ENCODE results near the gene SEMA4B. TPM values are rescaled to one million over a fixed set of nuclear protein-coding genes. Genes with fewer than 3 reads are reported as not detected.

Gene SEMA4B
- polyA plus RNA-seq, 10 donors = 4.0 to 10.3 (median 6.6) TPM

GRCh38 chr15:90203922-90204321 lies 2.8 kb downstream of the SEMA4B start:
- DNase-seq = no peak

- no peak for DNase-seq
Observed at GRCh38 chr15:90205050-90205848, 4.1 kb downstream of the SEMA4B start.

GRCh38 chr15:90205886-90206285 lies 4.8 kb downstream of the SEMA4B start:
- no peak for DNase-seq

- no peak for DNase-seq
Observed at GRCh38 chr15:90207252-90207651, 6.1 kb downstream of the SEMA4B start.

GRCh38 chr15:90208356-90208755 lies 7.2 kb downstream of the SEMA4B start:
- DNase-seq = no peak

GRCh38 chr15:90209591-90209990 lies 8.5 kb downstream of the SEMA4B start:
- DNase-seq = no peak

- no peak for DNase-seq
Observed at GRCh38 chr15:90210593-90210992, 9.5 kb downstream of the SEMA4B start.

GRCh38 chr15:90211009-90211408 lies 9.9 kb downstream of the SEMA4B start:
- DNase-seq = no peak

- no peak for DNase-seq
Observed at GRCh38 chr15:90211440-90212143, 10.5 kb downstream of the SEMA4B start.

- no peak for DNase-seq
Observed at GRCh38 chr15:90212221-90213098, 11.3 kb downstream of the SEMA4B start.

- no peak for DNase-seq
Observed at GRCh38 chr15:90213122-90213817, 12.1 kb downstream of the SEMA4B start.

- no peak for DNase-seq
Observed at GRCh38 chr15:90213818-90214204, 12.7 kb downstream of the SEMA4B start.

- no peak for DNase-seq
Observed at GRCh38 chr15:90214553-90215196, 13.5 kb downstream of the SEMA4B start.

- DNase-seq = no peak
Observed at GRCh38 chr15:90217671-90218394, 16.7 kb downstream of the SEMA4B start.

GRCh38 chr15:90219421-90220141 lies 18.5 kb downstream of the SEMA4B start:
- no peak for DNase-seq

- peak; percentile 56 to 76 (median 64) for DNase-seq
Observed at GRCh38 chr15:90221246-90221900, 20.2 kb downstream of the SEMA4B start.

GRCh38 chr15:90222547-90222946 lies 21.4 kb downstream of the SEMA4B start:
- no peak for DNase-seq

GRCh38 chr15:90223441-90224165 lies 22.5 kb downstream of the SEMA4B start:
- DNase-seq = no peak
